K562 (cell line): ENCODE results near the gene XYLB. TPM values are rescaled to one million over a fixed set of nuclear protein-coding genes. Genes with fewer than 3 reads are reported as not detected.
"Not testable (repeated sequence)": the region's sequence is repeated elsewhere in the genome, so short reads cannot be mapped to it uniquely, and the experiment has no call there.

ENCODE experiments used
- ATAC-seq: fragments of 200-7000 bp; cut with Tn5 transposase; 3 replicates; pipeline ENCODE4 v1.9.1; 2020; ENCODE audit warnings: moderate library complexity
- BruUV-seq: library from RNA; stranded (reverse); fragments of 400-500 nt; replicated peaks from 2 replicates; lab custom pipeline; 2021; lab: Mats Ljungman, UMichigan
- CTCF ChIA-PET: fragments of 300-600 bp; formaldehyde crosslinking; extraction: SDS; loops from one replicate; lab custom pipeline; 2021; ENCODE audit warnings: low intra/inter-chr PET ratio; lab: Yijun Ruan, JAX
- POLR2A ChIA-PET: fragments of 300-600, 350-650 bp; sonication (Branson Sonifier 250); formaldehyde crosslinking; extraction: SDS; loops from one replicate; lab custom pipeline; 2021; ENCODE audit warnings: antibody characterized with exemption, inconsistent platforms; lab: Yijun Ruan, JAX
- DNase-seq, 4 experiments: peaks; one replicate each; pipeline versions ENCODE4 v3.0.0 to v3.0.0-alpha.2; 2011 to 2018; ENCODE audit warnings: low spot score in 3 of 4, mixed read lengths in 3 of 4; ENCODE audit errors: extremely low read depth in 1 of 4
- FAIRE-seq: peaks from 2 replicates; lab custom pipeline; 2011; peaks lifted over from hg19 to GRCh38; lab: Jason Lieb, UNC
- H2AFZ ChIP-seq: 2 replicates; pipeline ENCODE4 v1.6.0; 2011; ENCODE audit warnings: low read depth, low read length, control low read depth, inconsistent platforms
- H3K27ac ChIP-seq: fragments of 200-600 bp; 3 replicates; pipeline ENCODE4 v1.8.0; 2011; ENCODE audit warnings: low read depth, mild to moderate bottlenecking, control low read depth, inconsistent platforms, low read length, moderate library complexity, mixed read lengths; ENCODE audit errors: extremely low read depth
- H3K27me3 ChIP-seq, 2 experiments: fragments of 300-600 bp in 1 of 2; 2 replicates in 1 of 2; 3 replicates in 1 of 2; pipeline versions ENCODE4 v1.6.0 to v1.8.0; 2011; ENCODE audit warnings: inconsistent platforms in 2 of 2, low read length in 2 of 2, mild to moderate bottlenecking in 1 of 2, mixed read lengths in 1 of 2, moderate library complexity in 1 of 2; ENCODE audit not compliant: control insufficient read depth in 2 of 2, insufficient read depth in 2 of 2
- H3K36me3 ChIP-seq: fragments of 300-600 bp; 3 replicates; pipeline ENCODE4 v1.8.0; 2011; ENCODE audit warnings: mild to moderate bottlenecking, low read length, inconsistent platforms; ENCODE audit not compliant: control insufficient read depth, insufficient read depth
- H3K4me1 ChIP-seq, 2 experiments: fragments of 200-600 bp in 1 of 2; replicated peaks in 1 of 2; 2 replicates in 1 of 2; 3 replicates in 1 of 2; pipeline versions ENCODE4 v1.5.1 to v1.8.0; 2011; ENCODE audit warnings: inconsistent platforms in 2 of 2, low read length in 2 of 2, mild to moderate bottlenecking in 1 of 2, mixed read lengths in 1 of 2, moderate library complexity in 1 of 2; ENCODE audit not compliant: control insufficient read depth in 2 of 2, insufficient read depth in 2 of 2
- H3K4me2 ChIP-seq: 2 replicates; pipeline ENCODE4 v1.6.1; 2011; ENCODE audit warnings: low read length, control low read depth, inconsistent platforms, mixed read lengths; ENCODE audit not compliant: insufficient read depth
- H3K4me3 ChIP-seq: fragments of 200-600 bp; sonication (generic), shearing (Covaris generic); 2 replicates; pipeline ENCODE4 v1.5.1; 2016; ENCODE audit warnings: control low read depth, inconsistent platforms
- H3K79me2 ChIP-seq: fragments of 200-600 bp; 3 replicates; pipeline ENCODE4 v1.8.0; 2011; ENCODE audit warnings: low read length, inconsistent platforms; ENCODE audit not compliant: control insufficient read depth, insufficient read depth
- H3K9ac ChIP-seq, 2 experiments: 2 replicates each; pipeline versions ENCODE4 v1.6.0 to v1.6.1; 2011; ENCODE audit warnings: low read depth in 2 of 2, low read length in 2 of 2, control low read depth in 1 of 2, inconsistent platforms in 1 of 2, mild to moderate bottlenecking in 1 of 2, mixed read lengths in 1 of 2; ENCODE audit not compliant: insufficient read depth in 1 of 2
- H3K9me1 ChIP-seq: one replicate; pipeline ENCODE4 v1.6.0; 2011; ENCODE audit warnings: inconsistent platforms, mild to moderate bottlenecking, low read length, moderate library complexity; ENCODE audit not compliant: control insufficient read depth, insufficient read depth
- H3K9me3 ChIP-seq: replicated peaks from 2 replicates; pipeline ENCODE4 v1.5.1; 2011; ENCODE audit warnings: low read depth, low read length, inconsistent platforms; ENCODE audit not compliant: control insufficient read depth, insufficient read depth
- H4K20me1 ChIP-seq: replicated peaks from 2 replicates; pipeline ENCODE4 v1.6.1; 2011; ENCODE audit warnings: low read length, inconsistent platforms, mixed read lengths; ENCODE audit not compliant: control insufficient read depth, insufficient read depth
- ARID1B ChIP-seq: fragments of 450-650 bp; IDR thresholded peaks from 2 replicates; pipeline ENCODE4 v1.6.1; 2016; ENCODE audit warnings: antibody characterized with exemption, mild to moderate bottlenecking, inconsistent platforms
- ATF3 ChIP-seq, 2 experiments: fragments of 450-650 bp in 1 of 2; sonication (generic) in 1 of 2; formaldehyde crosslinking in 1 of 2; IDR thresholded peaks in 1 of 2; conservative IDR thresholded peaks in 1 of 2; 2 replicates each; pipeline versions ENCODE4 v1.6.1 to v1.8.1; 2016 to 2023; ENCODE audit warnings: mild to moderate bottlenecking in 2 of 2, moderate library complexity in 2 of 2, inconsistent platforms in 1 of 2, missing genetic modification reagents in 1 of 2
- CCAR2 ChIP-seq: fragments of 200-400 bp; formaldehyde crosslinking; IDR thresholded peaks from 2 replicates; pipeline ENCODE4 v1.6.1; 2017; ENCODE audit warnings: mild to moderate bottlenecking, low read depth, low read length
- CEBPG ChIP-seq, 3 experiments: fragments of 200-800 bp in 1 of 3; sonication (Bioruptor generic) in 1 of 3; sonication (generic) in 1 of 3; formaldehyde crosslinking in 1 of 3; IDR thresholded peaks in 2 of 3; conservative IDR thresholded peaks in 1 of 3; 2 replicates each; pipeline versions ENCODE4 v1.6.1 to v1.8.0; 2016 to 2022; ENCODE audit warnings: missing compliant biosample characterization in 2 of 3, missing genetic modification characterization in 2 of 3, mild to moderate bottlenecking in 1 of 3, missing genetic modification reagents in 1 of 3
- ETV5 ChIP-seq: sonication (generic); formaldehyde crosslinking; IDR thresholded peaks from 2 replicates; pipeline ENCODE4 v1.4.0; 2020; ENCODE audit warnings: low read depth, mild to moderate bottlenecking, missing genetic modification reagents
- NR3C1 ChIP-seq: sonication (generic); formaldehyde crosslinking; IDR thresholded peaks from 2 replicates; pipeline ENCODE4 v1.8.1; 2022; ENCODE audit warnings: missing genetic modification reagents
- UBTF ChIP-seq, 2 experiments: IDR thresholded peaks; 2 replicates each; pipeline ENCODE4 v1.6.1; 2012; ENCODE audit warnings: improper control_type of control experiment in 2 of 2, low read depth in 2 of 2, low read length in 2 of 2, borderline replicate concordance in 1 of 2
- ZNF445 ChIP-seq: fragments of 250-450 bp; sonication (Bioruptor Pico); IDR thresholded peaks from 2 replicates; pipeline ENCODE4 v1.4.0; 2020; ENCODE audit warnings: low read depth, mild to moderate bottlenecking, moderate library complexity
- WGBS: fragments of 100-300 bp; shearing (Covaris generic); methylation state at CpG from one replicate; pipeline ENCODE4 v1.1.6; 2016; ENCODE audit warnings: low coverage, mixed read lengths; ENCODE audit not compliant: insufficient coverage; ENCODE audit errors: missing lambda C conversion rate; 5-methylcytosine and 5-hydroxymethylcytosine counted together
- in situ Hi-C: fragments of 300-500 bp; cut with MboI; formaldehyde crosslinking; loops from 4 replicates; pipeline ENCODE4 v1.15.0; 2018; ENCODE audit warnings: inconsistent platforms, mixed read lengths
- intact Hi-C: fragments of 100-400 bp; cut with micrococcal nuclease; formaldehyde crosslinking; loops from 2 replicates; pipeline ENCODE4 v1.14.2; 2022
- polyA plus RNA-seq, 8 experiments: library from polyadenylated mRNA; depleted of rRNA in 4 of 8; stranded (reverse) in 5 of 8; unstranded in 3 of 8; fragments of >200 nt; fragmentation: Nextera tagmentation in 2 of 8; fragmentation: Illumina TruSeq in 1 of 8; extraction: Ambion mirVana in 2 of 8; extraction: Trizol in 1 of 8; gene quantifications; 2 replicates each; pipeline versions ENCODE4 v1.2.1 to v1.2.3, GENCODE V29; 2011 to 2014; ENCODE audit warnings: inconsistent platforms in 1 of 8, missing spikeins in 1 of 8
- total RNA-seq, 7 experiments: library from RNA; depleted of rRNA in 6 of 7; stranded (reverse); fragments of >200 nt in 6 of 7; fragmentation: Illumina TruSeq in 2 of 7; extraction: Trizol in 2 of 7; gene quantifications; 2 replicates each; pipeline versions ENCODE4 v1.2.1 to v1.2.3, GENCODE V29; 2011 to 2021; ENCODE audit warnings: low replicate concordance in 1 of 7
- TF ChIP-seq, protein P1 (sequence below): fragments of 450-650 bp; formaldehyde crosslinking; conservative IDR thresholded peaks from 2 replicates; pipeline ENCODE4 v1.4.0; 2022; ENCODE audit warnings: mild to moderate bottlenecking, missing genetic modification characterization

XYLB gene
- total and polyA plus RNA-seq, 9 of the 15 experiments (the other 6 are each of a cell fraction or from before 2014, with no cell fraction given): 4.0 to 20.2 (median 13.2) TPM

GRCh38 chr3:38297053-38297452, 49.5 kb upstream of the XYLB start:
- H3K4me1 ChIP-seq, H3K27ac ChIP-seq, H3K9me3 ChIP-seq, DNase-seq, H3K9me1 ChIP-seq, H3K4me2 ChIP-seq, H3K9ac ChIP-seq, H3K36me3 ChIP-seq, CTCF ChIA-PET, H4K20me1 ChIP-seq, intact Hi-C loops, ATAC-seq, BruUV-seq, FAIRE-seq, H3K79me2 ChIP-seq, H3K4me3 ChIP-seq, in situ Hi-C loops: not testable (repeated sequence)
- WGBS: 23% methylated on average over 4 of the region's 4 CpGs
- Histone ChIP-seq H3K27me3 (peaks cover 2 to 11% of the 10 kb centered on the region in 2 experiments; a peak in 3 of 5 replicates), H2AFZ (peak overlapping the region; percentile 58; the same call in 1 of the 2 replicates)
- POLR2A ChIA-PET: interaction anchor here (0.7 to 1.4 kb wide), 4 partner anchors 9 to 328 kb away, joined by 3 to 4 read pairs (median 4); no protein-coding TSS in a partner anchor

GRCh38 chr3:38297537-38297936, 49.0 kb upstream of the XYLB start:
- Histone ChIP-seq H3K36me3 (no peaks in the 10 kb centered on the region), H3K4me3 (no peak overlapping the region), H3K79me2 (no peaks in the 10 kb centered on the region), H4K20me1 (no peaks in the 10 kb centered on the region), H3K9me3 (no peaks in the 10 kb centered on the region; the same call in 1 of the 2 replicates), H3K9ac (no peak overlapping the region), H3K27ac (no peak overlapping the region), H3K4me1 (peaks cover 0 to 4% of the 10 kb centered on the region in 2 experiments; a peak in 1 of 5 replicates), H3K27me3 (peaks cover 2 to 11% of the 10 kb centered on the region in 2 experiments; a peak in 3 of 5 replicates), H3K9me1 (no peaks in the 10 kb centered on the region), H2AFZ (no peak overlapping the region), H3K4me2 (no peak overlapping the region)
- in situ Hi-C loops: no loop called here
- ChIA-PET POLR2A (interaction anchor here (0.7 to 1.4 kb wide), 2 partner anchors 33 to 328 kb away, joined by 4 read pairs; no protein-coding TSS in a partner anchor), CTCF (no interaction called here)
- ATAC-seq (no peak), DNase-seq (no peak), FAIRE-seq (no peak)
- BruUV-seq: no TSS peak
- intact Hi-C loops: no loop called here
- TF ChIP-seq ZNF445 (no peak), CCAR2 (no peak), NR3C1 (no peak), ETV5 (no peak), CEBPG (CRISPR knock-in tag; IDR thresholded peaks at IDR 0.05) (no peak), CEBPG (tag; conservative IDR thresholded peaks at IDR 0.05 in 1 of 2, IDR thresholded peaks at IDR 0.05 in 1 of 2) (0 out of 4 replicates have a peak, but pooled peaks of 1 of the 2 experiments have one; percentile 21), UBTF (IDR thresholded peaks at IDR 0.05; ENCODE audit: borderline replicate concordance in 1 of 2, low read depth in 2 of 2, low read length in 2 of 2) (no peak), ATF3 (IDR thresholded peaks at IDR 0.05) (peak; percentile 51), ATF3 (CRISPR knock-in tag; conservative IDR thresholded peaks at IDR 0.05) (no peak), ARID1B (no peak)
- TF ChIP-seq, protein P1, sequence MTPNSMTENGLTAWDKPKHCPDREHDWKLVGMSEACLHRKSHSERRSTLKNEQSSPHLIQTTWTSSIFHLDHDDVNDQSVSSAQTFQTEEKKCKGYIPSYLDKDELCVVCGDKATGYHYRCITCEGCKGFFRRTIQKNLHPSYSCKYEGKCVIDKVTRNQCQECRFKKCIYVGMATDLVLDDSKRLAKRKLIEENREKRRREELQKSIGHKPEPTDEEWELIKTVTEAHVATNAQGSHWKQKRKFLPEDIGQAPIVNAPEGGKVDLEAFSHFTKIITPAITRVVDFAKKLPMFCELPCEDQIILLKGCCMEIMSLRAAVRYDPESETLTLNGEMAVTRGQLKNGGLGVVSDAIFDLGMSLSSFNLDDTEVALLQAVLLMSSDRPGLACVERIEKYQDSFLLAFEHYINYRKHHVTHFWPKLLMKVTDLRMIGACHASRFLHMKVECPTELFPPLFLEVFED: no peak
